Kidney (tissue), 14 donors: ENCODE measurements around the gene ROCK2. TPM values are rescaled to one million over a fixed set of nuclear protein-coding genes. Genes with fewer than 3 reads are reported as not detected.

Experiments
- DNase-seq, 5 donors: peaks; one replicate each; pipeline ENCODE4 v3.0.0-alpha.2; 2013 to 2020
- FAIRE-seq: peaks from 2 replicates; lab custom pipeline; 2012; peaks lifted over from hg19 to GRCh38; lab: Jason Lieb, UNC
- H3K27ac ChIP-seq, 2 donors: one replicate each; pipeline ENCODE4 v1.7.0; 2013; ENCODE audit warnings: low read depth in 2 of 2, low read length in 2 of 2, inconsistent platforms in 1 of 2
- H3K27me3 ChIP-seq: one replicate; pipeline ENCODE4 v1.7.1; 2013; ENCODE audit warnings: low read length, inconsistent platforms; ENCODE audit not compliant: control insufficient read depth, insufficient read depth
- H3K36me3 ChIP-seq, 3 donors: one replicate each; pipeline versions ENCODE4 v1.7.0 to v1.7.1; 2013; ENCODE audit warnings: low read length in 3 of 3, control low read depth in 1 of 3, inconsistent platforms in 1 of 3; ENCODE audit not compliant: insufficient read depth in 3 of 3, control insufficient read depth in 2 of 3
- H3K4me1 ChIP-seq, 3 donors: one replicate each; pipeline versions ENCODE4 v1.7.0 to v1.7.1; 2013; ENCODE audit warnings: low read length in 3 of 3, inconsistent platforms in 1 of 3, low read depth in 1 of 3; ENCODE audit not compliant: control insufficient read depth in 2 of 3, insufficient read depth in 2 of 3
- H3K4me3 ChIP-seq, 3 donors: one replicate each; pipeline versions ENCODE4 v1.7.0 to v1.8.1; 2013; ENCODE audit warnings: low read length in 3 of 3, control low read depth in 1 of 3, inconsistent platforms in 1 of 3
- H3K9ac ChIP-seq, 3 donors: one replicate each; pipeline versions ENCODE4 v1.7.0 to v1.7.1; 2013; ENCODE audit warnings: low read length in 3 of 3, control low read depth in 1 of 3, inconsistent platforms in 1 of 3
- H3K9me3 ChIP-seq, 3 donors: one replicate each; pipeline versions ENCODE4 v1.7.0 to v1.7.1; 2013; ENCODE audit warnings: low read length in 3 of 3, control low read depth in 1 of 3, inconsistent platforms in 1 of 3; ENCODE audit not compliant: control insufficient read depth in 2 of 3, insufficient read depth in 1 of 3
- CTCF ChIP-seq: IDR thresholded peaks from 3 replicates; pipeline ENCODE4 v1.5.1; 2012; ENCODE audit warnings: mild to moderate bottlenecking, moderate library complexity, borderline replicate concordance; ENCODE audit not compliant: insufficient read depth; ENCODE audit errors: extremely low read depth
- intact Hi-C: fragments of 100-400 bp; cut with DNase I; formaldehyde crosslinking; loops from one replicate; pipeline ENCODE4 v1.11.1; 2022
- polyA plus RNA-seq: library from polyadenylated mRNA; stranded (reverse); fragments of 350-450 nt; fragmentation: Illumina TruSeq; extraction: RNeasy Lipid Tissue Mini Kit (QIAGEN cat#74804); gene quantifications from one replicate; pipeline ENCODE4 v1.2.3, GENCODE V29; 2014; ENCODE audit warnings: low read depth, low replicate concordance; ENCODE audit not compliant: insufficient read depth
- total RNA-seq: library from RNA; stranded (reverse); fragmentation: NEBNext Ultra II Directional; extraction: Animal tissue kit (Norgen Biotek cat#: 25700); gene quantifications from one replicate; pipeline ENCODE4 v1.2.1, GENCODE V29; 2021
- donor health status: control.
- donor health status: control.
- donor health status: control.
- donor health status: control.
- donor health status: control.
- donor health status: DM: yes; HTN: yes; CAD: no.
- donor health status: Normal renal cell carcinoma (clear cell type).

Gene ROCK2
- total and polyA plus RNA-seq, 2 donors from 2014 or later: 6.7 to 58.3 TPM

- TF ChIP-seq CTCF: no peak
- Histone ChIP-seq H3K27ac (no peak overlapping the region), H3K36me3 (peaks cover 0 to 3% (median 0%) of the 10 kb centered on the region in 3 donors), H3K27me3 (no peaks in the 10 kb centered on the region), H3K9ac (no peak overlapping the region), H3K9me3 (no peaks in the 10 kb centered on the region), H3K4me1 (no peaks in the 10 kb centered on the region), H3K4me3 (no peak overlapping the region)
- FAIRE-seq: no peak
- intact Hi-C loops: no loop called here
- no peak for DNase-seq
Measured at GRCh38 chr2:11228692-11229091, 115.7 kb downstream of the ROCK2 start.

- DNase-seq (no peak), FAIRE-seq (no peak)
- H3K36me3 ChIP-seq: peaks cover 0 to 5% (median 0%) of the 10 kb centered on the region in 3 donors
- no peak overlapping the region for H3K27ac ChIP-seq
- H3K9ac ChIP-seq: no peak overlapping the region
- H3K27me3 ChIP-seq: no peaks in the 10 kb centered on the region
- H3K4me1 ChIP-seq: no peaks in the 10 kb centered on the region
- TF ChIP-seq CTCF: no peak
- intact Hi-C loops: no loop called here
- no peak overlapping the region for H3K4me3 ChIP-seq
- H3K9me3 ChIP-seq: no peaks in the 10 kb centered on the region
Measured at GRCh38 chr2:11227595-11227994, 116.8 kb downstream of the ROCK2 start.

- Histone ChIP-seq H3K4me3 (no peak overlapping the region), H3K36me3 (peaks cover 0 to 7% (median 6%) of the 10 kb centered on the region in 3 donors), H3K27me3 (no peaks in the 10 kb centered on the region), H3K27ac (no peak overlapping the region), H3K9me3 (no peaks in the 10 kb centered on the region), H3K4me1 (no peaks in the 10 kb centered on the region), H3K9ac (no peak overlapping the region)
- FAIRE-seq (no peak), DNase-seq (no peak)
- intact Hi-C loops: no loop called here
- no peak for TF ChIP-seq CTCF
Measured at GRCh38 chr2:11224887-11225286, 119.5 kb downstream of the ROCK2 start.

GRCh38 chr2:11222845-11223244 lies 121.6 kb downstream of the ROCK2 start:
- no peak overlapping the region for H3K9ac ChIP-seq
- peaks cover 2 to 14% (median 7%) of the 10 kb centered on the region in 3 donors for H3K36me3 ChIP-seq
- no peak overlapping the region for H3K4me3 ChIP-seq
- no peak overlapping the region for H3K27ac ChIP-seq
- DNase-seq: no peak
- no peaks in the 10 kb centered on the region for H3K27me3 ChIP-seq
- no peaks in the 10 kb centered on the region for H3K4me1 ChIP-seq
- H3K9me3 ChIP-seq: no peaks in the 10 kb centered on the region
- FAIRE-seq: no peak
- intact Hi-C loops: no loop called here
- TF ChIP-seq CTCF: no peak
